WI38 (cell line): ENCODE measurements around the gene P2RY6.

Experiments used
- H3K4me3 ChIP-seq: 2 replicates; pipeline ENCODE4 v1.5.1; 2011; ENCODE audit warnings: low read depth, mild to moderate bottlenecking, control low read depth, low read length
- TF ChIP-seq, protein P1 (sequence below): IDR thresholded peaks from 2 replicates; pipeline ENCODE4 v1.5.1; 2012; ENCODE audit warnings: low read depth, mild to moderate bottlenecking, control low read depth, low read length

Gene P2RY6

DNA sequence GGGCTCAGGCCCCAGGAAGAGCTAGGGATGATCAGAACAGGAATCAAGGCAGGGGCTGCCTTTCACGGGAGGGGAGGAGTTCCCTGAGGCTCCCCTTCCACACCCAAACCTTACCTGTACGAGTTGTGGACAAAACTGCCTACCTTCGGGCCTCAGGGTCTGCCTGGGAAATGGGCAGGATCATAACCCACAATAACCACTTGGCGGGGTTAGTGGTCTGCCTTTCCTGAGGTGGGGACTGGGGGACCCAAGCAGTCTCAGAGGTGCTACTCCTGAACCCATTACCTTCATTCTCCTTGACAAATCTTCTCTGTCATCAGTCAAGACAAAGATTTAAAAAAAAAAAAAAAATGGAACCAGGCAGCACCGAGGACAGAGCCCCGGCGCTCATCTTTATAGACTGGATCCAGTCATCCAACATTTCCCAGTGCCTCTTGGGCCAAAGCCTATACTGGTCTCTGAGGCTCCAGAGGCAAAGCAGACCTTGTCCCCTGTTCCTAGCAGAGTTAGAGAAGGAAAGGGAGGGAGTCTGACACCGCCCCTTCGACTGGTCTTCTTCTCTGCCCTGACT lies 14.2 kb downstream of the P2RY6 start:
- H3K4me3 ChIP-seq = no peak overlapping the region
- TF ChIP-seq, protein P1, sequence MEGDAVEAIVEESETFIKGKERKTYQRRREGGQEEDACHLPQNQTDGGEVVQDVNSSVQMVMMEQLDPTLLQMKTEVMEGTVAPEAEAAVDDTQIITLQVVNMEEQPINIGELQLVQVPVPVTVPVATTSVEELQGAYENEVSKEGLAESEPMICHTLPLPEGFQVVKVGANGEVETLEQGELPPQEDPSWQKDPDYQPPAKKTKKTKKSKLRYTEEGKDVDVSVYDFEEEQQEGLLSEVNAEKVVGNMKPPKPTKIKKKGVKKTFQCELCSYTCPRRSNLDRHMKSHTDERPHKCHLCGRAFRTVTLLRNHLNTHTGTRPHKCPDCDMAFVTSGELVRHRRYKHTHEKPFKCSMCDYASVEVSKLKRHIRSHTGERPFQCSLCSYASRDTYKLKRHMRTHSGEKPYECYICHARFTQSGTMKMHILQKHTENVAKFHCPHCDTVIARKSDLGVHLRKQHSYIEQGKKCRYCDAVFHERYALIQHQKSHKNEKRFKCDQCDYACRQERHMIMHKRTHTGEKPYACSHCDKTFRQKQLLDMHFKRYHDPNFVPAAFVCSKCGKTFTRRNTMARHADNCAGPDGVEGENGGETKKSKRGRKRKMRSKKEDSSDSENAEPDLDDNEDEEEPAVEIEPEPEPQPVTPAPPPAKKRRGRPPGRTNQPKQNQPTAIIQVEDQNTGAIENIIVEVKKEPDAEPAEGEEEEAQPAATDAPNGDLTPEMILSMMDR = no peak

DNA sequence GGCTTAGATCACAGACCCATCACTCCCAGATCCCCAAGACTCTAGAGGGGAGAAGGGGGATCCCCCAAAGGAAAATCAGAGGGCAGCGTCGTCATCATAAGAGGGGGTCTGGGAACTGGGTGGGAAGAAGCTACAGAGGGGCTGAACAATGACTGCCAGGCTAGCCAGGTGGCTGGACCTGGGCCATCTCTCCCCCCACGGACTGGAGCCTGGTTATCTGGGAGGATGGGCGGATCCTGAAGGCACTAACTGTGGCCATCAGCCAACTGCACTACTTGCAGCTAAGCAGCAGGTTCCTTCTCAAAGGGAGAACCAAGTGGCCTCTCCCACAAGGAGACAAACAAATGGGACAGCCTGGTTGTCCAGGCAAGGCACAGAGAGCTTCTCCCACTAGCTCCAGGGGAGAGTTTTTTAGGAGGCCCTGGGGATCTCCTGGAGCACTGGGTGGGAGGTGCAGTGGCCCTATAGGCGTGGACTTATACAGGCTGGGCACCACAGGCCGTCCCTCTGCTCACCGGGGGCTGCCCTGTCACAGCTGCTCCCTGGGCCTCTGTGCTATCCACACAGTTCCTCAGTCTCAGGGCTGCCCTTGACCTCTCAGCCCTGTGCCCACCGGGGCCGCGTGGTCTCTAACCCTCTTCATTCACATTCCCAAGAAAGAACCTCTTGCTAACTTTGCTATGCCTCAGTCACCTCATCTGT lies 15.4 kb downstream of the P2RY6 start:
- no peak overlapping the region for H3K4me3 ChIP-seq
- TF ChIP-seq, protein P1 = no peak

DNA sequence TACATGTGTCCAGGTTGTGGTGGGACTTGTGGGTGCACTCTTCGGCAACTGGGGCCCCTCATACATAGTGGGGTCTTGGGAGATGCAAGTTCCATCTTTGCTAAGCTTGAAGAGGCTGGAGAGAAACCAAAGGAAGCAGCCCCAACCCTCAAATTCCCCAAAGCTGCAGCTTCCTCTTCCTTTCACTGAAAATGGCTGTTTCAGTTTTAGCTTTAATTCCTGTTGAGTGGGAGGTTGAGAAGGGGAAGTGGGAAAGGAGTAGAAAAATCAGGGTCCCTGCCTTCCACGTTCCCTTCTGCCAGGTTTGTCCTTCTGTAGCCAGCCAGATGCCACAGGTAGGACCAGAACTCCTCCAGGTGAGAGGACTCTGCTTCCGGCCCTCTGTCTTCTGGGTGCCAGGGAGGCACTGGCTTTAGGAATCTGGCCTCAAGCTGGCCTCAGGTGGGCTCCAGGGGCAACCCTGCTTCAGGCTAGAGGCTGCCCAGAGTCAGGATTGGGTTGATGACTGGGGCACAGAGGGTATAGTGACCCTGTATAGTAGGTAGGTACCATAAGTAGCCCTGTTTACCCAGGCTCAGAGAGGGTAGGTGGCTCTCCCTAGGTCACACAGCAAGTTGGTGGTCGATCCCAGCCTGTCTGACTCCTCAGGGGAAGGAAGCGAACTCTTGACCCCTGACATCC lies 16.2 kb downstream of the P2RY6 start:
- H3K4me3 ChIP-seq = no peak overlapping the region
- TF ChIP-seq, protein P1 = no peak

DNA sequence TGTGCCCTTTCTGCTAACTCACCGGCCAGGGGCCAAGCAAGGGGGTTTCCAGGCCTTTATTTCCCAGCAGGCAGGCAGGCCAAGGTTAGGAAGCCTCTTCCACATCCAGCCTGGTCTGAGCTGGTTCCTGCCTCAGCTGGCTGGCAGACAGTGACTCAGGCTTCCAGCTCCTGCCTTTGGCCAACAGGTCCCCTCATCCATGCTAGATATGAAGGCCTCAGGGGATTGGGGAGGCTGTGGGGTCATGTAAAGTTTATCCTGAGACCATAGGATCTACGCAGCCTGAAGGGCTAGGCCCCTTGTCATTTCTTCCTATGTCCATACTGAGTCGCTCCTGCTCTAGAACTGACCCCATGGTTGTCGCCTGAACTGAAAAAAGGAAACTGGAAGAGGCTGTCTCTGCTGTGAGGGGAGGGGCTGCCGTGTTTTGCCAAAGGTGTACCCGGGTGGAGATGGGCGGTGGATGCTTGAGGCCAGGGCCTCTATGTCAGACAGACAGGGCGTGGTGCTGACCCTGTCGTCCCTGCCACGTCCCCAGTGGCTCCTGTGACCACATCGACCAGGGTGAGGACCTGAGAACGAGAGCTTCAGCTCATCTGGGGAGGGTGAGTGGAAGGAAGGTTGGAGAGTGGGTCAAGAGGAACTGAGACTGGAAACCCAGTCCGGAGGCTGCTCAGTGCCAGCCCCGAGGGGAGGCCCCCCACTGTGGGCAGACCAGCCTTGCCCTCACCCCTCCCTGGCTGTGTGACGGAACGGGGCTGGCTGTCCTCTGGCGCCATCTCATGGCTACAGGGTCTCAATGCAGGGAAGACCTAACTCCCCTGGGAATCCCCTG lies 17.0 kb downstream of the P2RY6 start:
- H3K4me3 ChIP-seq = no peak overlapping the region
- TF ChIP-seq, protein P1 = peak; percentile 98

DNA sequence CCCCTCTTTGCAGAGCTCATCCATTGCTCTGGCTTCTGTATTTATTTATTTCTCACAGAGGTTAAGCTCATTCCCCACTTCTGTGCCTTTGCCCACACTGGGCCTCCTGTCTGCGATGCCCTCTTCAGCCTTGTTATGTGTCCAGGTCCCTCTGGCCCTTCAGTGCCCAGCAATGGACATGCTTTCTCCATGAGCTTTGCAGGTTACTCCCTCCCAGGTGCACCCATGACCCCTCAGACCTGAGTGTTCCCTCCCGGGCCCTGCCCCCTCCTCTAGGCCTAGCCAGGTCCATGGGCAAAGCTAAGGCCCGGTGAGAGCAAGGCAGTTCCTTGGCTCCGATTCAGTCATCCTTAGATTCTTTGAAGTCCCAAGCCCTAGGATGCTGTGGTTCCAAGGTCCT lies 18.4 kb downstream of the P2RY6 start:
- no peak overlapping the region for H3K4me3 ChIP-seq
- TF ChIP-seq, protein P1 = no peak

DNA sequence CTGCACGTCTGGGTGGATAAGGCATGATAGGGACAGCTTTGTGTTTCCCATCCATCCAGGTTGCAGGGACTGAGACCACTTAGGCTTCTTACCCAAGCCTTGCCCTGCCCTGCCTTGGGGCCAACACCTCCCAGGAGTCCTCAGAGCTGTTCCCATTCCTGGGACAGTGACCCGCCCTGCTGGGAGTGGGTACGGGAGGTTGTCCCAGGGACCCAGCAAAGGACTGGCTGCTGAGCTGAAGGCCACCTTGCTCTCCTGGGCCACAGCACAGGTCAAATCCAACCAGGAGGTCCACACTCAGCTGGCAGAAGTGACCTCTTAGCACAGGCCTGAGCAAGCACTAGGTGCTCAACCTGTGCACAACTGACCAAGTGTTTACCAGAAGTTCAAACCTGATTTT lies 19.1 kb downstream of the P2RY6 start:
- TF ChIP-seq, protein P1 = no peak

More for the DNA sequence above, 19.1 kb downstream of the P2RY6 start:
- no peak overlapping the region for H3K4me3 ChIP-seq
